CD4-positive, alpha-beta T cell treated with Interleukin-15 for 1 hour (primary cell): Measurements from ENCODE around the gene SYT9.

ENCODE experiments used
- DNase-seq: peaks from one replicate; pipeline ENCODE4 v3.0.0-alpha.2; 2020

SYT9 gene

GRCh38 chr11:7347611-7348431, 96.1 kb downstream of the SYT9 start:
- no peak for DNase-seq

- DNase-seq: no peak
Measured at GRCh38 chr11:7348432-7349304, 97.0 kb downstream of the SYT9 start.

- no peak for DNase-seq
Measured at GRCh38 chr11:7351228-7351627, 99.5 kb downstream of the SYT9 start.

GRCh38 chr11:7353100-7353499, 101.4 kb downstream of the SYT9 start:
- no peak for DNase-seq

DNA sequence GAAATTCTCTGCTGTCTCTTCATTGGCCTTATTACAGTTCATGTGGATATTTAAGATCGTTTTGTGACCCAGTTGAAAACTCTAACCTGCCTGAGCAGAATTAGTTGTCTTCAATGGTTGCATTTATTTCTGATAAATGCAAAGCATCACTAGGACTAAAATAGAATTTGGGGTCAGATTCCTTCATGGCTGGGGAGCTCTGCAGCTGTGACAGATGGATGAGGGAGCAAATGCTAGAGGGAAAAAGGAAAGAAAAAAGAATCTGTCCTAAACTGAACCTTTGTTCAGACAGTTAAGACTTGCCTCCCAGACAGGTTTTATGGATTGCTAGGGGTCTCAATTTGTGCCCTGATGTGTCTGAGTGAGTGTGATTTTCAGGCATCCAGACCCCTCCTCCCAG, 113.0 kb downstream of the SYT9 start:
- DNase-seq: no peak

GRCh38 chr11:7367803-7368202, 116.1 kb downstream of the SYT9 start:
- DNase-seq: no peak

- no peak for DNase-seq
Measured at GRCh38 chr11:7376386-7376785, 124.7 kb downstream of the SYT9 start.

- no peak for DNase-seq
Measured at GRCh38 chr11:7381937-7382336, 130.2 kb downstream of the SYT9 start.

DNA sequence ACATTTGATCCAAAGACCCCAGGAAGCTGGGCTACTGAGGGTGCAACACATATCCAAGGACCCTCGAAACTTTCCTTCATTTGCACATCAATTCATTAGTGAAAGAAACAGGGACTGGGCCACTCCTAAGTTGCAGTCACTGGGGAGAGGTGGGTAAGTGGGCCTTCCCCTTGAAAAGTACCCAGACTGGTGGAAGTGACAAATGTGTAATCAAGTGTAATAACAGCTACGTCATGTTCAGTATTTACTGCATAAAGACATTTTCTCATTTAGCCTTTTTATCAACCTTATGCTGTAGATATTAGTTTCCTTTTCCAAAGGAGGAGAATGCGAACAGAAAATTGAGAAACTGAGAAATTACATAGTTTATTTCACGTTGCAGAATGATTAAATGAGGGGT, 131.7 kb downstream of the SYT9 start:
- no peak for DNase-seq

DNA sequence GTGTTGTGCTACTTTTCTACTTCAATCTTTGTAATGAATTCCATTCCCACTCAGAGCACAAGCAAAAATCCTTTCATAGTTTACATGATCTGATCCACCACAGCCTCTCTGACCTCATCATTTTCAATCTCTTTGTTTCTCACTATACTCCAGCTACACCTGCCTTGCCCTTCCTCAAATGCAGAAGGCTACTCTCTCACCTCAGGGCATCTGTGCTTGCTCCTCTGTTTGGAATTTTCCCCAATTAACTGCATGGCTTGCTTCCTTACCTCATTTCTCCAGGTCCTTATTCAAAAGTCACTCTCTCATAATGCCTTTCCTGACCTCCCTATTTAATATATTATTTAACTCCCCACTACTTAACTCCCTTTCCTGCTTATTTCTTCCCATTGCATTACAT, 133.0 kb downstream of the SYT9 start:
- no peak for DNase-seq

DNA sequence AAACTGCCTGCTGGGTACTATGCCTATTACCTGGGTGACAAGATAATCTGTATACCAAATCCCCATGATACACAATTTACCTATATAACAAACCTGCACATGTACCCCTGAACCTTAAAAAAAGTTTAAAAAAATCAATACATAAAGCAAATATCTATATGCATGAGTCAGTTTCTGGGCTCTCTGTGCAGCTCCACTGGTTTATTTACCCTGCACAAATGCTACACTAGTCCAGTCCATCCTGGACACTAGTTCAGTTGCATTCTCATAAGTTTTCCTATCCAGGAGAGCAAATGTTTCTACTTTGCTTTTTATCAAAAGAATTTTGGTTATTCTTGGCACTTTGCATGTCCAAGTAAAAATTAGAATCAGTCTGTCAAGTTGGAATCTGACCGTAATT, 133.8 kb downstream of the SYT9 start:
- DNase-seq: no peak

GRCh38 chr11:7413961-7414915, 162.5 kb downstream of the SYT9 start:
- DNase-seq: no peak

DNA sequence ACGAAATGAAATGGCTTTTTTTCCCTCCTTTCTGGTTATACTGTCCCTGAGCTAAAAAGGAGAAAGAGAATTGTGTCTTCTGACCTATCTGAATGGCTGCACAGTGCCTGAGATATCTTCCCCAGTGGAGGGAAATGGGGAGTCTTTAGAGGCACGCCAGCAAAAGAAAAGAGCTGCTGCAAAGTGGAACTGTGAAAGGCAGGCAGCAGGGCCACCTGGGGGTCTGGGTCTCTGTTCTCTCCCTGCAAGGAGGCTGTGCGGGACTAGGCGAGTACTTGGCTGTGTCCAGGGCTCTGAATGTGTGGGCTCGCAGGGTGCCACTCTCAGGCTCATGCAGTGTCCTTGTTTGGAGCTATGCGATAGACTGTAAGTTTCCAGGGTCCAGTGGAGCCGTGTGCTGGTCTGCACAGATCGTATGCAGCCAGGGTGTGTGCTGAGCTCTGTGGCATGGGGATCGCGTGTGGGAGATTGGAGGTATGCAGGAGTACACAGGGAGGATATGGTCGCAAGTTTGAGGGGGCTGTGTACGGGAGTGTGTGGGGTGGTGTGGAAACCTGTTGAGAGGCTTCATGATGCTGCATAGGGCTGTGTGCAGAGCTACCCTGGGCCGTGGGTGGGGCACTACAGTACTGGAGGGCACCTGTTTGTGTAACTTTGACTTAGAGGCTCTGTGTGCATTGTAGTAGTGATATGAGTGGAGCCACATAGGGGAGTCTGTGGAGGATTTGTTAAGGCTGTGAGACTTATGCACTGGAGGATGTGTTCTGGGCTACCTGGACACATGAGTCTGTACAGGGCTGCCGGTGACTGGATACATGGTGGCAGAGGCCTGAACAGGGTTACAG, 163.5 kb downstream of the SYT9 start:
- DNase-seq: no peak

GRCh38 chr11:7416080-7416479, 164.4 kb downstream of the SYT9 start:
- DNase-seq: no peak

GRCh38 chr11:7417328-7417727, 165.6 kb downstream of the SYT9 start:
- no peak for DNase-seq

- no peak for DNase-seq
Measured at GRCh38 chr11:7418061-7418460, 166.4 kb downstream of the SYT9 start.

GRCh38 chr11:7418906-7419305, 167.2 kb downstream of the SYT9 start:
- no peak for DNase-seq

GRCh38 chr11:7421136-7421535, 169.4 kb downstream of the SYT9 start:
- DNase-seq: no peak

DNA sequence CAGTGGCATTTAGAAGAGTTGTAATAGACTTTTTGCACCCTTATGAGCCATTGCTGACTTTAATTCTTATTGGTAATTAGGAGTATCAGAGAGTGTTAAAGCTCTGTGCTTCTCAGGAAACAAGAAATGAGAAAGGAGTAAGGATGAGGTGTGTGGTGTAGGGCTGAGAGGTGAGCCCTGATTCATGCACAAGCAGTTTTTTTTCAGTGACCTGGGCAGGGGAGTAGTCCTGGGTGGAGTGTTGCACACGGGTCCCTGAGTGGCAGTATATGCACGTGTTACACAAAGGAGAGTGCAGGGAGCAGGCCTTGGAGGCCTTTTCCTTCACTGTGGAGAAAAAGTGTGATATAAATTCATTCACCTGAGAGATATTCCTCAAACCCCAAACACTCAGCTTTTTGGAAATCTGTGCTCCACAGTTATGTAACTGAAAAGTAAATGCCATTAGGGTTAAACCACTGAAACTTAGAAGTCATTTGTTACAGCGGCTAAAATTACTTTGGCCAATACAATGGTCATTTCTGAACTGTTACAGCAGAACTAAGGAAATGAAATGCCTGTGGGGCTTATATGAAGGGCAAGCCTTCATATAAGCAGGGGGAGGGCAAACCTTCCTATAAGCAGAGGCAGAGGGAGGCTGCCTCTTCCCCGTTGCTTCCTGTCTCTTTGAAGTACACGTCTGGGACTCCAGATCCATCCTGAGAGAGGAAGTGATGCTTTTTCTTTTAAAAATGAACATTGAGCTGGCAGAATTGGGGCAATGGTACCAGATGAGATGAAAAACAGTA, 171.0 kb downstream of the SYT9 start:
- no peak for DNase-seq

- DNase-seq: no peak
Measured at GRCh38 chr11:7423946-7424345, 172.2 kb downstream of the SYT9 start.

GRCh38 chr11:7427733-7428132, 176.0 kb downstream of the SYT9 start:
- DNase-seq: no peak
